ENCODE measurements around the gene PYROXD2.

Gene PYROXD2

DNA sequence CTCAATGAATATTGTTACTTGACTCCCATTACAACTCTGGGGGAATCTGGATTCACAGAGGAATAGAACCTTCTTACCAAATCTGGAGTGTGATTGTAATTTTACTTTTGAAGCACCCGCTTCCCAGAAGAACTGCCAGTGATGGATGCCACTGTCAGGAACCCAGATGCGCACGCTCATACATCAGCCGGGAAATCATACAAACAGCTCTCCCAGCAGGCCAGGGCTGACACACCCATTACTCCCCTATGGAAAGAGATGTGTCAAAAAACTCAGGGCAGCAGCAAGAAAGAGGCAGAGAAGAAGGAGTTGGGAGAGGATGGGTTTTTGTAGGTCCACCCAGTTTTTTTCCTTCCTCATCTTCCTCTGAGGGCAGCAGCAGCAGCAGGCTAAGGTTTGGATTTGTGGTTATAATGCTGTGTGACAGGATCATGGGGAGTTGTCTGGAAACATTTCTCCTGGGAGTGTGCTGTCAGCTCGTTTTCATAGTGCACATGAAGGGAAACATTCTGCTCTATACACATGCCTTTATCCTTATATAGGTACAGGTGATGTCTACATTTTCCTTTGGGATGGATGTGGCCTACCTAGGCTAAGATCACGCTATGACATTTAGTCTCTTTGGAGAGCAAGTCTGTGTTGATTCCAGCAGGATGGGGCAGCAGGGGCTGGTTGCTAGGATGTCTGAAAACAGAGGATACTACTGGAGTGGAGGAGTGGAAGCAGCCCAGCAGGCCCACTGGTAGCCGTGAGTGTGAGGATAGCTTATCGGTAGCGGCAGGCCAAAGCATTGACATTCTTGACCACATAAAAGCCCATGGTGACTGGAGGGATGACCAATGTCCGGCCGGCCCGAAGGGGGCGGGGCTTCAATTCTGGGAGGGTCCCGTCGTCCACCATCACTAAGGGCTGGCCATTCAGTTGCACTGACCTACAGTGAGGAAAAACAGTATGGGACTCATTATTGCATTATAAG lies 44.1 kb upstream of the PYROXD2 start:
- no peak for DNase-seq (ENCODE audit: low spot score)
- TF ChIP-seq, protein P1, sequence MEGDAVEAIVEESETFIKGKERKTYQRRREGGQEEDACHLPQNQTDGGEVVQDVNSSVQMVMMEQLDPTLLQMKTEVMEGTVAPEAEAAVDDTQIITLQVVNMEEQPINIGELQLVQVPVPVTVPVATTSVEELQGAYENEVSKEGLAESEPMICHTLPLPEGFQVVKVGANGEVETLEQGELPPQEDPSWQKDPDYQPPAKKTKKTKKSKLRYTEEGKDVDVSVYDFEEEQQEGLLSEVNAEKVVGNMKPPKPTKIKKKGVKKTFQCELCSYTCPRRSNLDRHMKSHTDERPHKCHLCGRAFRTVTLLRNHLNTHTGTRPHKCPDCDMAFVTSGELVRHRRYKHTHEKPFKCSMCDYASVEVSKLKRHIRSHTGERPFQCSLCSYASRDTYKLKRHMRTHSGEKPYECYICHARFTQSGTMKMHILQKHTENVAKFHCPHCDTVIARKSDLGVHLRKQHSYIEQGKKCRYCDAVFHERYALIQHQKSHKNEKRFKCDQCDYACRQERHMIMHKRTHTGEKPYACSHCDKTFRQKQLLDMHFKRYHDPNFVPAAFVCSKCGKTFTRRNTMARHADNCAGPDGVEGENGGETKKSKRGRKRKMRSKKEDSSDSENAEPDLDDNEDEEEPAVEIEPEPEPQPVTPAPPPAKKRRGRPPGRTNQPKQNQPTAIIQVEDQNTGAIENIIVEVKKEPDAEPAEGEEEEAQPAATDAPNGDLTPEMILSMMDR (IDR thresholded peaks at IDR 0.05; ENCODE audit: extremely low read depth, insufficient read depth, missing control alignments): no peak
- in situ Hi-C loops (cut with MboI; ENCODE audit: low pct_unique_long_range_greater_than_20kb, low sequenced_read_pairs, unreplicated experiment): no loop called here

DNA sequence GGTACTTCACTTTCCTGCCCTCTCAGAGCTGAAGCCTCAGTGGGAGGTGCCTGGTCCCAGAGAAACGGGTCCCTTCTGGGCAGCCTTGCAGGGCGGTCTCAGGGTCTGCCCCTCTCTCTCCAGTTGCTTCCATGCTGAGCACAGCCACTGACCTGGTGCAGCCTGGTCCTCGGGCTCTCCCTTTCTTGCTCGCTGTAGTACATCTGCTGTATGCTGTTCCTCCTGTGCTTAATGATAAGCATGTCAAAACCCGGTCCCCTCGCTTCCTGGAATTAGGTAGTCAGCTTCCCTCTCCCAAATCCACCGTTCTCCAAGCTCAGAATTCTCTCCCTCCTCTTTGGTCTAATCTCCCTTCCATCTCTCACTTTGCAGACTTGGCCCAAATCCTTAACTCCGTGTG lies 42.7 kb upstream of the PYROXD2 start:
- in situ Hi-C loops (cut with MboI; ENCODE audit: low pct_unique_long_range_greater_than_20kb, low sequenced_read_pairs, unreplicated experiment): no loop called here
- TF ChIP-seq, protein P1 (IDR thresholded peaks at IDR 0.05; ENCODE audit: extremely low read depth, insufficient read depth, missing control alignments): no peak
- DNase-seq (ENCODE audit: low spot score): no peak

DNA sequence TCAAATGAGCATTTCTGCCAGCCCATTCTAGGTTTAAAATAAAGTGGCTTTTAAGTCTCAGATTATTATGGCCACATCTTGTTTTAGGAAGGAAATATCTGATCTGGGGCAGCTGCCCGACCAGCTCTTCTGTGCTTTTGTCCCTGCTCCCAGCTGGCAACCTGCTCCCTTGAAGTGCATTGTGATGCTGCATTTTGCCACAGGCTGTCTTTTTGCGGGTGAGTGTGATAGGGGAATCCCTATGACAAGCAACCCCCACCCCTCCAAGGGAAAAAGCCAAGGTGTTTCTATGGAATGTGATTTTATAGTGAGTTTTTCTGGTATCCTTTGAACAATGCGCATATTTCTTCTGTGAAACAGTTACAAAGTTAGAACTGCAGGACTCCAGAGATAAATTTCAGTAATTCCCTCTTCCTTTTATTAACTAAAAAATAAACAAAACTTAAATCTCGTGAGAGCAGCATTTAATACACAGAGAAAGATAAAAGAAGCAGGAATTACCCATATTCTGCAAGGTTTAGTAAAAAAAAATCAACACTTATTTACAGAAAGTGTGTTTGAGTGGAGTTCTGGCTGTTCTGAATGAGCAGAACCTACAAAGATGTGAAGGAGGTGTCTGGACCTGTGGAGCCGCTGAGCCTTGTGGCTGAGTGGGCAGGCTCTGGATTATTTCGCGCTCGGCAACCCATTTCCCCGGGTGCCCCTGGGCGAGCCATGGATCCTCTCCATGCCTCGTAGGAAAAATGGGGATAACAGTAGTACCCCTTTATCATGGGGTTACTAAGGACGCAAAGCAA lies 41.9 kb upstream of the PYROXD2 start:
- DNase-seq (ENCODE audit: low spot score): no peak
- TF ChIP-seq, protein P1 (IDR thresholded peaks at IDR 0.05; ENCODE audit: extremely low read depth, insufficient read depth, missing control alignments): no peak
- in situ Hi-C loops (cut with MboI; ENCODE audit: low pct_unique_long_range_greater_than_20kb, low sequenced_read_pairs, unreplicated experiment): no loop called here

DNA sequence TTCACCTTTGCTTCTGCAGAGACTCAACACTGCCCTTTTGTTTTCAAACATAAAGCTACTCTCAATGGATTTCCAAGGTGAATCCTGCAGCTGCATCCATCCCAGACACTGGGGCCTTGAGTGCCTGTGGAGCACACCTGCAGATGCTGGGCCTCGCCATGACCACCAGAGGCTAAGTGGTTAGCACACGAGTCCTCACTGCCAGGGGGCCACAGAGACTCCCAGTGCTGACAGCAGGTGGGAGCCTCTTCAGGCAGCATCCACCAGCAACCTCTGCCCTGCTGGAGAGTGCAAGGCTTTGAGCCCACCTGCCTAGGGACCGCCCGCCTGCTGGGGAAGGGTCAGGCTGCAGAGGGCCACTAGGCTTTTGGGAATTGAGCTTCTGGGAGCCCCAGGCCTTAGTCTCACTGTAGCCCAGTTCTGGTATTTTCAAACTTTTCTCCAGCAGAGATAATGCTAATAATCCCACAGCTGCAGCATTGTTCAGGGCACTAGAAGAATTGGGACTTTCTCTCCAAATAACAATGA lies 41.1 kb upstream of the PYROXD2 start:
- DNase-seq (ENCODE audit: low spot score): no peak
- in situ Hi-C loops (cut with MboI; ENCODE audit: low pct_unique_long_range_greater_than_20kb, low sequenced_read_pairs, unreplicated experiment): no loop called here
- TF ChIP-seq, protein P1 (IDR thresholded peaks at IDR 0.05; ENCODE audit: extremely low read depth, insufficient read depth, missing control alignments): no peak

DNA sequence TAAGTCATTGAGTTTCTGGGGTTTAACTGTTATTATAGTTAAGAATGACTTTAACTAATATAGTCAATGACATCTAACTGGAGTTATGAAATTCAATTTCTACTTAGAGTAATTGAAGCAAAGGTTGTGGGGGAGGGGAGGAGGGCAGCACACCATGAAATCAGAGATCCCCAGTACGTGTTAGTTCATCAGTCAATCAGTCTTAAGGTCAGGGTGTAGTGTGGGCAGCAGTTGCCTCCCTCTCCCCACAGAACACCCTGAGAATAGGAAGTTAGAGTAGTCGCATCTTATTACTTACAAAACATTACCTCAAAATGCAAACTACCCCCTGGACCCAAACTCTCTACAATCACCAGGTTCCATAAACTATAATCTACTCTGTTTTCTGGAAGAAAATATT lies 38.7 kb upstream of the PYROXD2 start:
- in situ Hi-C loops (cut with MboI; ENCODE audit: low pct_unique_long_range_greater_than_20kb, low sequenced_read_pairs, unreplicated experiment): no loop called here
- no peak for DNase-seq (ENCODE audit: low spot score)
- TF ChIP-seq, protein P1 (IDR thresholded peaks at IDR 0.05; ENCODE audit: extremely low read depth, insufficient read depth, missing control alignments): no peak

DNA sequence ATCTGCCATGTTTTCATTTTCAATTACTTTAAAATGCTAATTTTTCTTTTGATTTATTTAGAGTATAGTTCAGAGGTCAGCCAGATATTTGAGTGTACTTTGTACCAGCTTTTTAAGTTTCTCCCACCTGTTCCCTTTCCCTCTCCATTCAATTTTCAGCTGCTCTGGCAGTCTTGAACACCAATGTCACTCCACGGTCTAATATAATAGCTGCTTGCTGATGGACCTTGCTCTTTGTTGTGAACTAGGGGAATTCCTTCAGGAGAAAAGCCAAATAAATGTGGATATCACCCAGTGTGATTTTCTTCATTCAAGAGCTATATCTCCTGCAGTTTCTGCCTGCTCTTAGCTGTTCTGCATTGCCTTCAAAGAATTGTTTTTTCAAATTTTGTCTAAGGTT lies 35.6 kb upstream of the PYROXD2 start:
- TF ChIP-seq, protein P1 (IDR thresholded peaks at IDR 0.05; ENCODE audit: extremely low read depth, insufficient read depth, missing control alignments): no peak
- in situ Hi-C loops (cut with MboI; ENCODE audit: low pct_unique_long_range_greater_than_20kb, low sequenced_read_pairs, unreplicated experiment): no loop called here
- no peak for DNase-seq (ENCODE audit: low spot score)
